Measurements from ENCODE around the gene ISG20.

GRCh38 chr15:88616240-88616639, 22.6 kb upstream of the ISG20 start:
- TF ChIP-seq CTCF (IDR thresholded peaks at IDR 0.05) (no peak), EZH2 (IDR thresholded peaks at IDR 0.05; ENCODE audit: borderline replicate concordance, insufficient read depth, low read depth, low read length, poor library complexity, severe bottlenecking) (no peak)

All from B cell (primary cell).